ENCODE data around the gene SLC22A1.
"Not testable (repeated sequence)": the region's sequence is repeated elsewhere in the genome, so short reads cannot be mapped to it uniquely, and the experiment has no call there.

Gene SLC22A1

DNA sequence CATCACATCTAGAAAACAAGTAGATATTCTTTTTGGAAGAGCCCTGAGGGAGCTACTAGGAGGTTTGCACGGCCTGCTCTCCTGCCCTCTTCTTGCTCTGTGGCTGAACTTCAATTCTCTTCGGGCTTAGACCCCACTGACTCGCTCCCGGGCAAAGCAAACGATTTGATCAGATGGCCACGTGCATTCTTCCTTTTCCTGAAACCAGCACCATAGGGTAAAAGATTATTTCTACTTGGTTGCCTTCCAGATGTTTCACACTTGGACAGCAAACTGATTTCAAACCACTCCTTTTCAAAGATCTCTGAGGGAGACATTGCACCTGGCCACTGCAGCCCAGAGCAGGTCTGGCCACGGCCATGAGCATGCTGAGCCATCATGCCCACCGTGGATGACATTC is at the start of gene SLC22A1:
Gene SLC22A1 (plus strand): TSS at position 258 of the 400 bp plus-strand sequence. CDS start 121 bp downstream, at position 379.
- DNase-seq = no peak

DNA sequence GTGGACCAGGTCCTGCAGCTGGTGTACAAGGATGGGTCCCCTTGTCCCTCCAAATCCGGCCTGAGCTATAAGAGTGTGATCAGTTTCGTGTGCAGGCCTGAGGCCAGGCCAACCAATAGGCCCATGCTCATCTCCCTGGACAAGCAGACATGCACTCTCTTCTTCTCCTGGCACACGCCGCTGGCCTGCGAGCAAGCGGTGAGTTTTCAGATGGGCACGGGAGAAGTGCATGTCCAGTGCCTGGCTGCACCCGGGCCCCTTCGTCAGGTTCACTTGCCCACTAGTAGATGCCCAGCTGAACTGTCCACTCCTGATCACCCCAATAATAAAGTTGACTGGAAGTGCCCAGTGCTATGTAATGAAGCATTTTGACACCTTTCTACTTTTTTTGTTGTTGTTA is 48.3 kb upstream of the SLC22A1 start:
- no peak for DNase-seq

DNA sequence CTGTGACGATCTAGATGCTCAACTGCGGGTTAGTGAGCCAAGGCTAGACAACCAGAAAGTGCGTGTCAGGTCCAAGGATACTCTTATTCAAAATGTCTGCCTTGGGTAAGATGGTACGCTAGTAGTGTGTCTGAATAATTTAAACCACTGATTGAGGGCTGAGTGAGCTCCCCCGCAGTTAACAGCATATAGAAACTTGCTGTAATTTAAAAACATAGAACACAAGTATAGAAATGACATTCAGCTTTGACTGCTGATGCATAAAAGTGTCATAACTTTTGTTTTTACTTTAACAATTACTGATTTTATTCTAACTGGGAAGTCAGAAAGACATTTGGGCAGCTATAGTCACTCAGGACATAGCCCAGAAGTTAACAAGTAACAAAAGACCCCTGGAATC is 45.6 kb upstream of the SLC22A1 start:
- DNase-seq = no peak

DNA sequence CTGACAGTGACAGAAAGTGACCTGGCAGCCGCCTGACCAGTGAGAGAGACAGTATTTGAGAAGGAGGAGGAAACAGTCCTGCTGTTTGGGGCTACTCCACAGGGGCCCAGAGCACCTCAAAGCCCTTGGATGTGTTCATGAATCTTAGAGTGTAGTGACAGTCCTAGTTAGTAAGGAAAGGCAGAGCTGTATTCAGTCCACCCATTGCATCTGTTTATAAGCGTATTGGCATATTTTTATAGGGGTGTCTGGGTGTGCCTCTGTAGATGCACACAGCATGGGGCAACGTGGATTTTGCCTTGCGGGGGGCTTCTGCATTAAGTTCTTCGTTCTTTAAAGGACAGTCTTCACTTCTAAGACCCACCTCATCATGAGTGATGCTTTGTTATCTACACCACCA is 44.6 kb upstream of the SLC22A1 start:
- no peak for DNase-seq

DNA sequence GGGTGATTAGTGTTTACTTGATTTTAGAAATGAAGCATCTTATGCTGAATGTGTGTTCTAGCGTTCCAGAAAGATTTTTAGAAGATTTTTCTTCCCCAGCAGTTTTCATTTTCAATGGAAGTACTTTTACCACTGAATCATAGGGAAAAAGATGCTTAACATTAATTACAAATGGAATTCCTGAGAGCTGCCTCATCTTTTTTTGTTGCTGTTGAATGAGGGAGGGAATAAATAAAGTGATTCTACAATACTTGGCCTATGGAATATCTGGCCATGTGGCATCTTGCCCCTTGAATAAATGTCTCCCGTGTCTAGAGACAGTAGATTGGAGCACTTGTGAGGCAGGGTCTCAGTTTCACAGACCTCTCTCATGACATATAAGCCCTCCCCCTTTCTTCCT is 44.1 kb upstream of the SLC22A1 start:
- DNase-seq = no peak

DNA sequence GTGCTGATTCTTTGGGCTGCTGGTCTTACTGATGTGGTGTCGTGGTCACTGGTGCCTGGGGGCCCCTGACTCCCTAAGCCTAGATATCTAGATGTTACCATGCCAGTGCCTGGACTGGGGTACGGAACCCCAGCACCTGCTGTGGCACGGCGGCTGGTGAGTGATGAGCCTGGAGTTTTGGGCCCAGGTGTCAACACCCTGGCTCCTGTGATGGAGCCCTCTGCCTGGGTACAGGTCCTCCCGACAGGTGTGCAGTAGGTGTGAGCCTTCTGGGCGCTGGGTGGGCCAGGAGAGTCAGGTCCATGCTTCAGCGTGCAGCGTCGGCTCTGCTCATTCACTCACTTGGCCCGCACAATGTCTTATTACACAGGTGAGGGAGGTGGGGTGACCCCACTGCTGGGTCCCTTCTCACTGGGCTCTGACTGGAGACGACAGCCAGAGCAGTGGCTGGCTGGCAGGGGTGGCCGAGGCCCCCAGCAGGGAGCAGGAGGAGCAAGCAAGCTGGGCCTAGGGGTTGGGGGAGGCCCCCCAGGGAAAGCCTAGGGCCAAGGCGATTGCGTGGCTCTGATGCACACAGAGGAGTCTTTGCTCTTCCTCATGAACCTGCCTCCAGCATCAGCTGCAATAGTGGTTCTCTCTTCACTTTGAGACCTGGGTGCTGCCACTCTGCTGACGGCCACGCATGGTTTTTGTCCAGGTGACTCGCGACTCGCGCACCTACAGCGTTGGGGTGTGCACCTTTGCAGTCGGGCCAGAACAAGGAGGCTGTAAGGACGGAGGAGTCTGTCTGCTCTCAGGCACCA is 42.5 kb upstream of the SLC22A1 start:
- no peak for DNase-seq

DNA sequence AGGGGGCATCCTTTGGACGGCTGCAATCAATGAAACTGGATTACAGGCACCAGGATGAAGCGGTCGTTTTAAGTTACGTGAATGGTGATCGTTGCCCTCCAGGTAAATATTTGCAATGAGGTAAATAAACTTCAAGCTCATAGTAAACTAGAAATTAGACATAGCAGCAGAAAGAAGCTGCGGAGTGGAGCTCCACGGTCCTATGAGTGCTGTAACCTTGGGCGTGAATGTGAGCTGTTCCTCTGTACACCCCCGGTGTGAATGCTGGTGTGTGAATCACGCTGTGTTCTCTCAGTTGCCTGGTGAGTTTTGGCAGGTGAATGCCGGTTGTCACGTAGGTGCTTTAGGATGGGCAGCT is 42.0 kb upstream of the SLC22A1 start:
- DNase-seq = no peak

DNA sequence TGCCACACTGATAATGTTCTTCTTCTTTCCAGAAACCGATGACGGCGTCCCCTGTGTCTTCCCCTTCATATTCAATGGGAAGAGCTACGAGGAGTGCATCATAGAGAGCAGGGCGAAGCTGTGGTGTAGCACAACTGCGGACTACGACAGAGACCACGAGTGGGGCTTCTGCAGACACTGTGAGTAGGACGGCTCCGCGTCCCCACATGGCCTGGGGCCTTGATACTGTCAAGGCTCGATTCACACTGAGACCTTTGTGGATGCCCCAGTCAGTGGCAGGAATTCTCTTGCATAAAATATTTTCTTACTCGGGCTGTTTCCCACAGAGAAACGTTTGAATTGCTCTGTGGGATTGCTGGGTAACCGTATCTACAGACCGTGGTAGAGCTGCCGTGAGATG is 41.5 kb upstream of the SLC22A1 start:
- no peak for DNase-seq

DNA sequence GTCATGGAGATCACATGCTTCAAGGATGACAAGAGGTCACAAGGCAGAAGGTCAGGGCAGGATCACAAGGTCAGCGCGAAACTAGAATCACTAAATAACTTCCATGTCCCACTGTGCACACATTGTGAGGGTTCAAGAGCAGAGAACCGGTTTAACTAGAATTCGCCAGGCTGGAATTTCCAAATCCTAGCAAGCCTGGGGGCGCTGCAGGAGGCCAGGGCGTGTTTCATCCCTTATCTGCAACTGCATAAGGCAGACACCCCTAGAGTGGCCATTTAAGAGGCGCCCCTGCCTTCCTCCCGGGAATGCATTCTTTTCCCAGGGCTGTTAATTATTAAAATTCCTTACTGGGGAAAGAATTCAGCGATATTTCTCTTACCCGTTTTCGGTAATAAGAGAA is 40.2 kb upstream of the SLC22A1 start:
- DNase-seq = no peak

DNA sequence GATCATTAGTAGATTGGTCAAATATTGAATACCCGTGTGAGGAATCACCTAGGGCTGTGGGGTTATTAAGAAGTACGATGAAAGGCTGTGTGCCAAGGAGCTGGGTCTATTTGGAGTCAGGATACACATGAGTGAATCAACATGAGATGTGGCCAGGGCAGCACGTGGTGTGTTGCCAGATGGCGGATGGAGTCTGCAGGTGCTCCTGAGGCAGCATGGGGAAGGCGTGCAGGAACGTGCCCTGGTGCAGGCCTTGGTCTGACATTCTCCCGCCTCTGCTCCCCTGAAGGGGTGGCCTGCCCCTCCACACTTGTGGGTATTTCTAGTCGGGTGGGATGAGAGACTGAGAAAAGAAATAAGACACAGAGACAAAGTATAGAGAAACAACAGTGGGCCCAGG is 39.0 kb upstream of the SLC22A1 start:
- peak; percentile 87 for DNase-seq

DNA sequence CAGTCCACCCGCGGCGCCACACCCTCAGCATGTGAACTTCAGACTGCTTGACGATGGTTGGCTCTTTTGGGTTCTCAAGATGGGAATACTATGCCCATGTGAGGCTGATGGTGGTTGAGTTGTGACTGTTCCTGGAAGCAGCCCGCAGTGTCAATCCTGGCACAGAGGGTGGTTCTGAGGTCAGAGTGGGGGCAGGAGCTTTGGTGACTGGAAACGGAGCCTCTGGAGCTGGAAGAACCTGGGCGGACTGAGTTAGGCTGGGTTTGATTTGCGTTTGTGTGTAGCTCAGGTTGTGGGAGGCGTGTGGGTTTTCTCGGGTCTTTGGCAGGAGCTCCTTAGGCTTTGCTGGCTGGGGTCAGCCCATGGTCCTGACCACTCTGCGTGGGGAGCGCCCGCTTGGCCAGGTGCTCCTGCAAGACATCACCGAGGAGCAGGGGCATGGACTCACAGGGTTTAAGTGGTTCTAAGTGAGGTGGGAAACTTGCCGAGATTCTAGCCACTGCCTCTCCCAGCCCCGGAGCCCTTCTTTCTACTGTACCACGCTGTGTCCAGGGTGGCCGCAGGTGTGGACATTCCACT is 37.3 kb upstream of the SLC22A1 start:
- DNase-seq = no peak

DNA sequence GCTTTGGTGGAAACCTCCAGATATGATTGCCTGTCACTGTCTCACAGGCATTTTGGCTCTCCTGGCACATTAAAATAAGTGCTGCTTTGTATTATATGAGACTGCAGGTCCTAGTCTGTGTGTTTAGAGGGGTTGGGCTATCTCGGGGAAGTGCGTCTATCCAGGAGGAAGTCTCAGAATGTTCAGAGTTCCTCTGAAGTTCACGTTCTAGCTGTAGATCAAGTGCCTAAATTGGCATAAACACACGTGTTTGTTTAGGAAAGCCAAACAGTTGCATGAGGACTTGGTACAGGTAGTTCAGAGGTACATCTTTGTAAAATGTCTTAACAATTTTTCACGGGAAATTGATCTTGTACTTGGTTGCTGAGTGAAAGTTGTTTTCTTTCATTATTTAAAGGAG is 36.4 kb upstream of the SLC22A1 start:
- no peak for DNase-seq

DNA sequence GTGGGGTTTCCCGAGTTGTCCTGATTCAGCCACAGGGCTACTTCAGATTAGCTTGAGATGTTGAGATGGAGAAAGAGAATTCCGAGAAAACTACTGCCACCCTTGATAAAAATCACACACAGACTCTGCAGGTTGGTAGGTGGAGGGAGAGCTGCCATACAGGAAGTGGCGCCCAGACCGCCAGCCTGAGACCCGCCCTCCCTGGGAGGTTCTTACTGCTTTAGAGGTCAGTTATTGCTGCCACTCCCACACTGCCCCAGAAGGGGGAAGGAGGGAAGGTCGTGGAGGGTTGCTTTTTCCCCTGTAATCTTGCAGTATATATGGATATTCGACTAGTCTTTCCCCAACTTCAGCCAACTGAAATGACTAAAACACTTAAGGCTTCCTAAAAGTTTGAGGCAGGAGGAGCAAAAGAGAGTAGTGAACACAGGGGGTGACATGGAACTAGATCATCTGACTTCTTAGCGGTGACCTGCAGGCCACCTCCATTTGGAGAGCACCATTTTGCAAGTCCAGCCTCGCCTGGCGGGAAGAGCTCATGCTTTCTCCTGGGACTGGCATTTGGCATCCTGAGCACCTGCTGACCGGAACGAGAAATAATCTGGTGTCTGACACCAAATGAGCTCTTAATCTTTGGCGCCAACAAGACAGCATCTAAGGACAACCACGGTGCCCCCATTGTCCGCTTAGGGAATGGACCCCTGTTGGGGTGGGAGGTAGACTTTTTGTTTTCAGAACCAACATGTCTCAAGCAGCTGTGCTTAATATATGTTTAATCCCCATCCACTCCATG is 35.7 kb upstream of the SLC22A1 start:
- no peak for DNase-seq

DNA sequence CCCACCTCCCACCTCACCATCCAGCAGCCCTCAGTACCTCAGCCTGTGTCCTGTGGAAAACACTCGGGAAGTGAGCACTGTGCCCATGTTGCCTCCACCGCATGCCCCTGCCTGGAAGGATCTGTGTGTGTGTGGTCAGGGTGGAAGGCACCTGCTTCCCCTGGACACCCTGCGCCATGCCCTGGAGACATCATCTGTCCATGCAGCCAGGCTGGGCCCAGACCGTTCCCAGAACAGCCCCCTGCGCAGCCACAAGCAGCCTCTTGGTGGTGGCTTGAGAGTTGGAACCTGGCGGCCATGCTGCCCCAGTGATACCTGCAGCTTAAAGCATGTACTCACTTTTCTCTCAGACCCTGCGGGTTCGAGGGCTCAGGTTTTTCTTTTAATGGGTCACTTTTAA is 34.9 kb upstream of the SLC22A1 start:
- no peak for DNase-seq

DNA sequence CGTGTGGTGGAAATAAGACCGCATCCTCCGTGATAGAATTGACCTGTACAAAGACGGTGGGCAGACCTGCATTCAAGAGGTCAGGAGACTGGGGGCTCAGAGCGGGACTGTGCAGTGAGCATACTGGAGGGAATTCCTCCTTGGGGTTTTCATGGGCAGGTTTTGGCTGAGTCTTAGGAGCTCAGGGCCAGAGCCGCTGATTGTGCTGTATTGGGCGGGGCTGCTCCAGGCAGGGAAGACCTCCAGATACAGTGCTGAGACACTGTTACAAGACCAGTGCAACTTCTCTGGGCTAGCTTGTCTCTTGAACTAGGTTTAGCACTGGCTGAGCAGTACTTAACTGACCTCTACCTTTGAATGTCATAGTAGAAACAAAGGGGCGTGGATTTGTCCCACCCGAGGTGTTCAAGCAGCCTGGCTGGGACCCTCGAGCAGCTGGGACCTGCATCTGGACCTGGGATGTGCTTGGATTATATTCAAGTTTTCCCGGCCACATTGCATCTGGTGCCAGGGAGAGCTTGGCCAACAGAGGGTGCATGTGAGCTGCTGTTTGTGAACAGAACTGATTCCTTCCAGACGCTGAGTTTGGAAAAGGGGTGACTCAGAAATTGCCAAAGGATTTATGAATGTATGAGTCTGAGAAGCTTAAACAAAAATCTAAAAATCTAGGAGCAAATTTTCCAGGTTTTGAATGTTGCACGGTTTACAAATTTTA is 33.4 kb upstream of the SLC22A1 start:
- peak; percentile 60 for DNase-seq

DNA sequence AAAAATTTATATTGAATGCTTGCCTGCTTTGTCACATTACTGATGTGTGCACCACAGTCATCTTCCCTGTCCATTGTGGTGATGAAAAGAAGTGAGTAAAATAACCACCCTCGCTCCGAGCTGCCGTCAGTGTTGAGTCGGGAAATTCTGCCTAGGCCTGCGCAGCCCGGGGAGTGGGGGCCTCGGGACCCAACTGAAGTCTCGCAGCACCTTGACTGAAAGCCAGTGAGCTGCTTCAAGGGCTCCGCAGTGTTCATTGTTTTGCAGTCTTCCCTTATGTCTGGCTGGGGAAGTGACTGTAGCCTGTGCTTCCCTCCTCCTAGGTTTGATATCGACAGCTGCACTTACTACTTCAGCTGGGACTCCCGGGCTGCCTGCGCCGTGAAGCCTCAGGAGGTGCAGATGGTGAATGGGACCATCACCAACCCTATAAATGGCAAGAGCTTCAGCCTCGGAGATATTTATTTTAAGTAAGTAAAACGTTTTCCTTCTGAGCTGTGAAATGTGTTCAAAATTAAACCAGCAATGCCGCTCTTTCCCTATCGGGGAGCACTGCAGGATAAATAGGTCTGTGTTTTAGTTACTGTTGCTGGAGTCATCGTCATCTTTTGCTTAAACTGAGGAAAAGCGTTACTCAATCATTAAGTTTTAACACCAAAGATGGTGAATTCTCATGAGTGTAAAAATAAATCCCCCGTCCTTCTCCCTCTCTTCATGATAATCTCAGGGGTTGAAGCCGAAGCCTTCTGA is 32.7 kb upstream of the SLC22A1 start:
- DNase-seq = no peak

DNA sequence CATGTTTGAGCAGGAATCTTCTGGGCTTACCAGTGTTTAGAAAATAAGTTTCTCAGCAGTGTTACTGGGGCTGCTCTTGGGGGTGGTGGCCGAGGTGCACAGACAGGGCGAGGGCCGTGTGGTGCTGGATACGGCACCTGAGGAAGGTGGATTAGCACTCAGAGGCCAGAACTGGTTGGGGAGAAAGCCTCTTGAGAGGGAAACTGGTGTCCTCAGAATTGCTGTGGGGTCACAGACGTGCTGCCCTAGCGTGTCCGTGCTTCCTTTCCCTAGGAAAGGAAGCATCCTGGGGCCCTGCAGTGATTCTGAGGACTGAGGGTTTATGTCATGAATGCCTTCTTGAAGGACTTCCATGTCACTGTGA is 32.1 kb upstream of the SLC22A1 start:
- no peak for DNase-seq

DNA sequence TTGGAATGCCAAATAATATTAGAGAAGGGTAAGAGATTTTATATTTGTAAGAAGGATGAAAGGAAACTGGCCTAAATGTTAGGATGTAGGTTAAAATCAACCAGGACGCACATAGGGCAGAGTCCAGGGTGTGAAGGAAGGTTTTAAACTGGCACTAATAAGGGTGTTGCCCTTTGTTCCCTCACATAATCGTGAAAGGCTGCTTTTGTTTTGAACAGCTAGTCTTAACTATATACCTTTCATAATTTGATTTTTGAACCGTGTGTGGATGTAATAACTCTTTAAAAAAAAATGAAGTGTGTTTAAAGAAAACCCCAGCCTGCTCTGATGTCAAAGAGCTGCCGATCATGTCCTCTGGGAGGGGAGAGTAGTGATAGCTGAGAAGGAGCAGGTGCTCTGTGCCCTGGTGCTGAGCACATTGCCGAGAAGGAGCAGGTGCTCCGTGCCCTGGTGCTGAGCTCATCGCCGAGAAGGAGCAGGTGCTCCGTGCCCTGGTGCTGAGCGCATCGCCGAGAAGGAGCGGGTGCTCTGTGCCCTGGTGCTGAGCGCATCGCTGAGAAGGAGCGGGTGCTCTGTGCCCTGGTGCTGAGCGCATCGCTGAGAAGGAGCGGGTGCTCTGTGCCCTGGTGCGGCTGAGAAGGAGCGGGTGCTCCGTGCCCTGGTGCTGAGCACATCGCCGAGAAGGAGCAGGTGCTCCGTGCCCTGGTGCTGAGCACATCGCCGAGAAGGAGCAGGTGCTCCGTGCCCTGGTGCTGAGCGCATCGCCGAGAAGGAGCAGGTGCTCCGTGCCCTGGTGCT is 31.0 kb upstream of the SLC22A1 start:
- DNase-seq = peak; percentile 38

DNA sequence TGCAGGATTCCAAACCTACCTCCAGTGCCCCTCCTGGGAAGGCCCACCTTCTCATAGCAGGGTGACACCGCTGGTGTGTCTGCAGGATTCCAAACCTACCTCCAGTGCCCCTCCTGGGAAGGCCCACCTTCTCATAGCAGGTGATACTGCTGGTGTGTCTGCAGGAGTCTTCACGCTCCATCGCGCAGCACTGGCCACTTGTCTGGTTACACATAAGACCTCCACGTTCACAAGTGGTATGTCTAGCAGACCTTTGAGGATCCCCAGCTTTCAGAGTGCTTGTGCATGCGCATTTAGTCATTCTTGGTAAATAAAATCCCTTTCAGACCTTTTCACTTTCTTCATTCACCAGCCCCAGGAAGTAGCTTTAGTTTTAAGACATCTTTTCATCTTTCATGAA is 29.4 kb upstream of the SLC22A1 start:
- DNase-seq = not testable (repeated sequence)

DNA sequence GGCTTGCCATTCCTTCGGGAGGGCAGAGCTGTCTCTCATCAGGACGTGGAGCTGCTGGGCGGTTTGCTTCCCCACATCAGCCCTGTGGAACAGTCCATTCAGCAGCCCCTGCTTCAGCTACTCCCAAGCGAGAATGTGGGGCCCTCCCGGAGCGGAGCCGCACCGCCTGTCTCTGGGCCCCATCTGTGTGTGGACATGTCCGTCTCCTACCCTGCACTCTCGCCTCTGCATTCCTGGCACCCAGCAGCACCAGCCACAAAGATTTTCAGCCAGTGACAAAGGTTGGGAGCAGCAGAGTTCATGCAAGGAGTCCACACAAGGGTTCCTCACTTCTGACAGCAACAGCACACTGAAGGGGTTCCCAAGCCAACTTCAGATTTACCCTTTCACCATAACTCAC is 29.0 kb upstream of the SLC22A1 start:
- DNase-seq = no peak

DNA sequence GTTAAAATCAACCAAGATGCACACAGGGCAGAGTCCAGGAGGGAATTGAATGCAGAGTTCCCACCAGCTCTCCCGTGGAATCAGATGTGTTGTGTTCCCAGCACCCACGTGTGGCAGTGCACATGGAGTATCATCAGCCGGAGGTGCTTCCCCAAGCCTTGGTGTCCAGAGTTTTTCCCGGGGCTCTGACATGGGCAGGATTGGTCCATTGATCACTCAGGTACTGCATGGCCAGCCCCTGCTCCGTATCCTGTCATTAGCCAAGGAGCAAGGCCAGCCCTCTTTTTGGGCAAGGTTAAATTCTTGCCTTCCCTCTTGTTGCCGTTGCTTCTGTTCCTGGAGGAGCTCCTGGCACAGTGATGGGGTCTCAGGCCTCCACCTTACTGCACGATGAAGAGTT is 28.6 kb upstream of the SLC22A1 start:
- no peak for DNase-seq

DNA sequence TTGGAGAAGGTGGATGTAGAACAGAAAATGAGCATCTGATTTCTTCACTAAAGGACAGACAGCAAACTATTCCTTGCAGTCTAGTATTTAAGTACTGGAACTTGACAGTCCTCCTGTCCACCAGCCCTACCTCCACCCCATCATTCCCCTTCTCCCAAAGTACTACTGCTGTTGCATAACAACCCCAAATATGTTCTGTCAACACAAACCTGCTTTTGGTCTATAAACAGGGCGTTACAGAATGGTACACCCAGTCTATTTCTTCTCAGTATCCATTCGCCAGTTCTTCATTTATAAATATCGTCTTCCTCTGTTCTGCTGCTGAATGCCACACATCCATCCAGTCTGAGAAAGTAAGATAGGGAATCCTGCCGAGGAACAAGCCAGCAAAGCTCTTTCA is 27.7 kb upstream of the SLC22A1 start:
- DNase-seq = no peak

Measured in NCI-H2171 treated with DMSO at 0.1 percent for 48 hours (cell line).